ACHN (cell line): ENCODE data around the gene BMPR1A.
"Not testable (repeated sequence)": the region's sequence is repeated elsewhere in the genome, so short reads cannot be mapped to it uniquely, and the experiment has no call there.

ENCODE experiments used
- DNase-seq: peaks from one replicate; pipeline ENCODE4 v3.0.0-alpha.2; 2015
- in situ Hi-C: cut with HindIII; loops from 2 replicates; pipeline ENCODE4 v1.10.0; 2017; ENCODE audit warnings: low sequenced_read_pairs, low pct_ligation_motif_present, low pct_unique_long_range_greater_than_20kb

The BMPR1A gene

GRCh38 chr10:86899132-86899531 is 142.7 kb downstream of the BMPR1A start:
- in situ Hi-C loops, result no loop called here
- no peak for DNase-seq

DNA sequence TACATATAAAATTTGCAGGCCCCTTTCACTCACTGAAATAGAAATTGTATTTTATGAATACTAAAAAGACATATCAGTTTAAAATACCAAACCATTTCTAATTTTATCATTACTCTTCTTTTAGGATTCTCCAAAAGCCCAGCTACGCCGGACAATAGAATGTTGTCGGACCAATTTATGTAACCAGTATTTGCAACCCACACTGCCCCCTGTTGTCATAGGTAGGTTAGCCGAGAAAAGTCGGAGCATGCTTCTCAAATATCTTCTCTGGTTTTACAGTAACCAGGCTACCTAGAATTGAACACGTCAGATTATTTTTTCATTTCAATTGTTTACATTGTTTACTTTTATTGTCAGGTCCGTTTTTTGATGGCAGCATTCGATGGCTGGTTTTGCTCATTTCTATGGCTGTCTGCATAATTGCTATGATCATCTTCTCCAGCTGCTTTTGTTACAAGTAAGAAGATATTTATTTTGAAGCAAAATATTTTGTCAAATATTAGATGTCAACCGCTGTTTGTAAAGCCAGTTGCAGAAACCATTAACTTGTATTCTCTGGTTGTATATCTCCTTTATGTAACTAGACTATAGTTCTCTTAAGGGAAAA is 143.4 kb downstream of the BMPR1A start:
- peak; percentile 74 for DNase-seq

DNA sequence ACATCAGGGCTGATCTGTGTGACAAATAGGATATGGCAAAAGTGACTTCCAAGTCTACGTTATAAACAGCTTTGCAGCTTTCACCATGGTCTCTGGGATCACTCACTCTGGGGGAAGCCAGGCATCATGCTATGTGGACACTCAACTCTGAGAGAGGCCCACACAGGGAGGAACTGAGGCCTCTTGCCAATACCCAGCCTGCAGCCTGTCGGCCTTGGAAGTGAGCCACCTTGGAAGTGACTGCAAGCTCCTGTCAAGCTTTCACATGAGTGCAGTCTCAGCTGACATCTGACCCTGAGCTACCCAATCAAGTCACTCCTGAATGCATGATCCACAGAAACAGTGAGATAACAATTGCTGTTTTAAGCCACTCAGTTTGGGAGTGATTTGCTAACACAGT is 144.5 kb downstream of the BMPR1A start:
- in situ Hi-C loops, result no loop called here
- no peak for DNase-seq

More for the DNA sequence above, 143.4 kb downstream of the BMPR1A start:
- in situ Hi-C loops, result no loop called here

GRCh38 chr10:86904600-86904999 is 148.2 kb downstream of the BMPR1A start:
- in situ Hi-C loops, result no loop called here
- no peak for DNase-seq

GRCh38 chr10:86905429-86905828 is 149.0 kb downstream of the BMPR1A start:
- in situ Hi-C loops, result no loop called here
- no peak for DNase-seq

GRCh38 chr10:86914734-86915133 is 158.3 kb downstream of the BMPR1A start:
- no peak for DNase-seq
- in situ Hi-C loops, result no loop called here

GRCh38 chr10:86918022-86918471 is 161.6 kb downstream of the BMPR1A start:
- DNase-seq, result no peak
- in situ Hi-C loops, result no loop called here

DNA sequence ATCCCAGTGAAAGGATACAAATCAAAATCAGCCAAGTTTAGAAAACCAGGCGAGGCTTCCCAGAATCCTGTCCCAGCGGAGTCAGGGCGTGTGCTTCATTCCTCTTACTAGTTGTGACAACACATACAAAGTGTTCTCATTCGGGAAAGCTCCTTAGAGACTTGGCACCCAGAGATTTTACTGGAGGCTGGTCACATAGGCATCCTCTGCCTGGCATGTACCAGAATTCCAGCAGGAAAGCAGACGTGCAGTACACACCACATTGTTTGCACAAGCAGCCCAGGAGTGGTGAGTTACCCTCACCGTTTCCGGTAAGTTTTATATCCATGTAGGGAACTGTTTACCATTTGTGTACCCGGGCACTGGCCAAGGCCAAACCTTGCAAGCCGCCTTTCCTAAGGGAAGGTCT is 166.1 kb downstream of the BMPR1A start:
- DNase-seq, result no peak
- in situ Hi-C loops, result no loop called here

DNA sequence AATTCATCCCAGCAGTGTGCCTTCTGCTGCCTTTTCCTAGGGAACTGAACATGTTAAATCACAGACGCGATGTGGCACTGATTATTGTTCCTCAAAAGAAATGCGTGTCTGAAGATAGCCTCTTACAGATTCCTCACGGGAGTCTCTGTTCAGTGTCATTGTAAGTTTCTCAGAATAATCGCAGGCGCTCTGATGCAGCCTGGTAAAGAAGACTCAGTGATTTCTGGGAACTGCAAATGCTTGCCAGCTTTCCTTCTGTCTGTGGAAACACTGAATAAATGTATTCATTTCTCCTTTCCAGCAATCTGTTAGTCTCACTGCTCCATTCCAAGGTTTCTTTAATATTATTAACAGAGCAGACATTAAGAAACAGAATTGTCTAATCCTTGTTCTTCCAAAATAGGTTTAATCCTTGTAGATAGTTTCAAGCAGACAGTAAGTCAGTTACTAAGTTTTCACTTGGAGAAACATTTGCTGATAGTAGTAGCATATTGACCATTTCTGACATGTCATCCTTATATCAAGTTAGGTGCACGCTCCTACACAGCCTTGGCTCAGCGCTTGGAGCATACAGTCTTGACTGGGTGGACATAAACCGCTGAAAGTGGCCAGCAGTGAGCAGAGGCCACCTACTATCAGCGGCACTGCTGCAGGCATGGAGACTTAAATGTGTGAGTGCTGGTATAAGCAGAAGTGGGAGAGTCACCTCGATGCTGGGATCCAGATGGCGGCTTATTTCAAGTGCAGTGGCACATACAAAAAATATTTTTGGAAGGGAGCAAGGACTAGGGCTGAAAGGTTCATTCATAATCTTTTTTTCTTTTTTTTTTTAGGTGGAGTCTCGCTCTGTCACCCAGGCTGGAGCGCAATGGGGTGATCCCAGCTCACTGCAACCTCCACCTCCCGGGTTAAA is 173.3 kb downstream of the BMPR1A start:
- DNase-seq, result no peak
- in situ Hi-C loops, result no loop called here

DNA sequence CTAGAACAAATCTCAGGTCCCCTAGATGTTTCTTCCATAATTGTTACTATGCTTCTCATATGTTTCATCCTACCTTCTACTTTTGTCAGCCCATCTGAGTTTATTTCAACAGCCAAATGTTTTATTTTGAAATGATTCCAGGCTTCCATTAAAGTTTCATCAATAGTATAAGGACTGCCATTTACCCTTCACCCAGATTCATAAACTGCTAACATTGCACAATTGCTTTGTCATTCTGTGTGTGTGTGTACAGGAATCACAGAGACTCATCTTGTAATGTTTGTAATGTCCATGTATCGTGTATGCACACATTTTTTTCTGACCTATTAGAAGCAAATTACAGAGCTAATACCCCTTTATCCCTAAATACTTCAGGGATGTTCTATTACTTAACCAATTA is 175.5 kb downstream of the BMPR1A start:
- in situ Hi-C loops, result no loop called here
- no peak for DNase-seq

- in situ Hi-C loops, result no loop called here
- DNase-seq, result no peak
These were observed 176.3 kb downstream of the BMPR1A start for GRCh38 chr10:86932674-86933073.

GRCh38 chr10:86934162-86934711 is 177.8 kb downstream of the BMPR1A start:
- in situ Hi-C loops, result not testable (repeated sequence)

GRCh38 chr10:86936661-86937501 is 180.5 kb downstream of the BMPR1A start:
- in situ Hi-C loops, result no loop called here

More at GRCh38 chr10:86934162-86934711, 177.8 kb downstream of the BMPR1A start:
- DNase-seq, result not testable (repeated sequence)

GRCh38 chr10:86937502-86938154 is 181.2 kb downstream of the BMPR1A start:
- in situ Hi-C loops, result no loop called here
- DNase-seq, result no peak

More at GRCh38 chr10:86936661-86937501, 180.5 kb downstream of the BMPR1A start:
- DNase-seq, result peak; percentile 35

- in situ Hi-C loops, result no loop called here
These were observed 181.8 kb downstream of the BMPR1A start for GRCh38 chr10:86938260-86938659.

GRCh38 chr10:86940076-86940475 is 183.7 kb downstream of the BMPR1A start:
- in situ Hi-C loops, DNase-seq: not testable (repeated sequence)

More at GRCh38 chr10:86938260-86938659, 181.8 kb downstream of the BMPR1A start:
- DNase-seq, result no peak

GRCh38 chr10:86940677-86941076 is 184.3 kb downstream of the BMPR1A start:
- in situ Hi-C loops, result no loop called here
- DNase-seq, result no peak

- no peak for DNase-seq
- in situ Hi-C loops, result no loop called here
These were observed 185.0 kb downstream of the BMPR1A start for GRCh38 chr10:86941426-86941825.
